ENCODE data around the gene CSK.
A peak's percentile ranks its signal among the peaks of the same experiment; 100 is the strongest.

Gene CSK

GRCh38 chr15:74845581-74845980 lies 63.7 kb downstream of the CSK start:
- DNase-seq: peak in 1 of 2 donors; percentile 30

GRCh38 chr15:74847432-74847831 lies 65.6 kb downstream of the CSK start:
- no peak for DNase-seq

- no peak for DNase-seq
Observed at GRCh38 chr15:74850393-74850792, 68.5 kb downstream of the CSK start.

DNA sequence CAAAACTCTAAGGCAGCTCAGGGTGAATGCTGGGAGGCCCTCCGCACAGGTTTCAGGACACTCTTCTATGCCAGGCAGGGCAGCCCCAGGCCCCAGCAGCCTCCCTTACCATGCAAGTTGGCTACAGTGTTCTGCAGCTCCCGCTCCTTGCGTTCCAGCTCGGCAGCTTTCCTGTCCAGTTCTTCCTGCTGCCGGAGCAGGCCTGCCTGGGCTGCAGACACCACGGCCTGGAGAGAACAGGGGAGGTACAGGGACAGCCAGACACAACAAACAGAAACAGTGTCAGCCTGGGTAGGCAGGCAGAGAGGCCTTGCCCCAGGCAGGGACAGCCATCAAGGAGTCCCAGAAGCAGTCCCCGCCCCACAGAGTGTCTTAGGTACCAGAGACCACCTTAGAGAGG lies 70.1 kb downstream of the CSK start:
- DNase-seq: no peak

Data from CD4-positive, alpha-beta T cell treated with Interleukin-4 for 1 hour (primary cell).